HTERT RPE-1 (cell line): ENCODE measurements around the gene PIANP.
"Not testable (repeated sequence)": the region's sequence is repeated elsewhere in the genome, so short reads cannot be mapped to it uniquely, and the experiment has no call there.

Experiments used
- in situ Hi-C: fragments of 300-500 bp; cut with MboI; formaldehyde crosslinking; loops from 4 replicates; pipeline ENCODE4 v1.14.3; 2020; ENCODE audit warnings: low sequenced_read_pairs

The PIANP gene, protein sequence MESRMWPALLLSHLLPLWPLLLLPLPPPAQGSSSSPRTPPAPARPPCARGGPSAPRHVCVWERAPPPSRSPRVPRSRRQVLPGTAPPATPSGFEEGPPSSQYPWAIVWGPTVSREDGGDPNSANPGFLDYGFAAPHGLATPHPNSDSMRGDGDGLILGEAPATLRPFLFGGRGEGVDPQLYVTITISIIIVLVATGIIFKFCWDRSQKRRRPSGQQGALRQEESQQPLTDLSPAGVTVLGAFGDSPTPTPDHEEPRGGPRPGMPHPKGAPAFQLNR

DNA sequence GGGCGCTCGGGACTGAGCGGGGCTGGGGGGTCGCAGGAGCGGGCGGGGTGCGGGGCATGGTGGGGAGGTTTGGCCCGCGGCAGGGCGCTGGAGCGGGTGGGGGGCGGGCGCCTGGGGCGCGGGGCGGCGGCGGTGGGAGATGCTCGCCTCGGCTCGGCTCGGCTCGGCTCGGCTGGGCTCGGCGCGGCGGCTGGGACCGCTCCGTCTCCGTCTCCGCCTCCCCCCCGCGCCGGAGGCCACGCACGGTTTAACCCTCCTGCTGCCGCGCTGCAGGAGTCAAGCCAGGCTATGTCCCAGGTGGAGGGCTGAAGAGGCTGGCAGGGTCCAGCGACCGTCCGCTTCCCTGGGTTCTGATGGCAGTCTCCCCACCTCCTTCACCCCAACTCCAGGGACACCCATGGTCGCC, at the start of gene PIANP:
TSS of gene PIANP (minus strand) at position 170 of the 406 bp plus-strand sequence. CDS start 2,754 bp downstream, outside the sequence.
- in situ Hi-C loops: no loop called here

DNA sequence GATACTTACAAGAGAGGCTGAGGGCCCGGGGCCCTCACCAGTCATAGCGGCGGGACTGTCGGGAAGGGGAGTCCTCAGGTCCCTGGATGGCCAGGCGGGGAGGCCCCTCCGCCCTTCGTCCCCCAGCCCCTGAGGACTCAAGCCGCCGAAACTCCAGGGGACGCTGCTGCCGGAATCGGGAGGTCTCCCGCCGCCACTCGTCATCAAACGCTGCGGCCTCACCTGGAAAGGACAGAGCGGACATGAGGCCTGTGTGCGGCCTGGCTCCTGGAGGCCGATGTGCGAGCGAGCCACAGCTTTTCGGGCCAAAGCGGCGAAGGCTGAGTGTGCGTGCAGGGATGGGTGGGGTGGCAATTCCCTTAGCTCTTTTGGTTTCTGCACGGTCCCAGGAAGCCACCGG, 48.1 kb upstream of the PIANP start:
- in situ Hi-C loops: no loop called here

DNA sequence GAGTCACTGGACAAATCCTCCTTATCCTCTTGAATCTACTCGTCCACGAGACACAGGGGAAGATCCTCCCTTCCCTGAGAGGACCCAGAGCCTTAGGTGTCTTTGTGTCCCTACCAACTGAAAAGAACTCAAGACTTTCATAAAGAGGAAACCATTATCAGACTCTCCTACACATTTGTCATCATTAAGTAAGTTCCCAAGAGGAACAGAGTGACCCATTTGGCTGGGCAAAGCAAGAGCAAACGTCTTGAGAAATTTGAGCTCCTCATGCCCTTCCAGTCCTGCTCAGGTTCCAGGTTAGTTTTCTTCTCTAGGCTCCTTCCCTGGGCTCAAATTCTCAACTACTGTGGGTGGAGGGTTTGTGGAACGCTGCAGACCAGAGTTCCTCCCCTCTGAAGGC, 46.6 kb upstream of the PIANP start:
- in situ Hi-C loops: no loop called here

DNA sequence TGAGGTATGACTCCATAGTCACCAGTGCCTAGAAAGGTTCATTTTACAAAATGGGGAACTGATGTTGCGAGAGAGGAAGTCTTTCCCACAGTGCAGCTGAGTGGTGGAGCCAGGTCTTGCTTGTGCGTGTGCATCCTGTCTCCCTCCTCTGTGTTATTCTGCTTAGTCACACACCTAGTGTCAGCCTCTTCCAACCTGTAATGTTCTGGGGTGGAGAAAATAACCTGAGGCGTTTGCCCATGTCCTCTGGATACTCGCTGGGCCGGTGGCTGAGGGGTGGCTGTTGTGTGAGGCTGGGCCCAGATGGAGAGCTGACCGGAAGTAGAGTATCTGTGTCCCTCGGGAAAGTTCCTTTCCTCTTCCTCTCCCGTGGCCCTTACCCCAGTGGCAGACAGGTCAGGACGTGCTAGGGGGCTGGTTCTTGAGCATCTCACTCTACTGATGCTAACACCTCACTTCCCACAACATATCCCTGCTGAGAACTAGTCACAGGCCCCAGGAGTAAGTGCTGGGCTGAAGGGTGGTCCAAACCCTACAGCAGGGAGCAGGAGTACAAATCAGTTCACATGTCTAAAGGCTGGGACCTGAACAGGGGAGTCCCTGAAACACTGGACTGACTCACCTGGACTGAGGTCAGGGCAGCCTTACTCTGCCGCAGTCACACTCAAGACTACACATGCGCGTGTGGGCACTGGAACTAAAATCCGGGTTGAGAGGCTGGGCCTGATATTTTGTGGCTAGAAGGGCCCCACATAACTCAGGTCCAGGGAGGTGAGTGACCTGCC, 45.3 kb upstream of the PIANP start:
- in situ Hi-C loops: no loop called here

DNA sequence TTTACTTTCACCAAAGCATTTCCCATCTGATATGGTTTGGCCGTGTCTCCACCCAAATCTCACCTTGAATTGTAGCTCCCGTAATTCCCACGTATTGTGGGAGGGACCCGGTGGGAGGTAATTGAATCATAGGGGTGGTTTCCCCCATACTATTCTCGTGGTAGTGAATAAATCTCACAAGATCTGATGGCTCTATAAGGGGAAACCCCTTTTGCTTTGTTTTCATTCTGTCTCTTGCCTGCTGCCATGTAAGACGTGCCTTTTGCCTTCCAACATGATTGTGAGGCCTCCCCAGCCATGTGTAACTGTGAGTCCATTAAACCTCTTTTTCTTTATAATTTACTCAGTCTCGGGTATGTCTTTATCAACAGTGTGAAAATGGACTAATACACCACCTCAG, 42.7 kb upstream of the PIANP start:
- in situ Hi-C loops: not testable (repeated sequence)

DNA sequence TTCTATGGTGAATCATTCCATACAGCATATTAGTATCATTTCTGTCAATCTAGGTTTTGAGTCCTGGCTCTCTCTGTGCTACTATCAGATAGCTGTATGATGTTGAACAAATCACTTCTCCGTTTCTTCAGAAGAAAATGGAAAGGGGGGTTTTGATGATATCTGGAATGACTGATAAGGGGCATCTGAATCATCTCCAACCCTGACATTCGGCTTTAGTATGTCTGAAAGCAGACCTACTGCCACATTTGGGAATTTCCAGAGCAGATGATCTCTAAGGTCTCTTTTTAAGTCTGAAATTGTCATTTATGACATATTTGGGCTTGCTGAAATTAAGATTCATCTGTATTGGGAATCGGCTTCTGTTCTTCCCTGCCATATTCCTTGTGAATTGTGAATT, 42.2 kb upstream of the PIANP start:
- in situ Hi-C loops: no loop called here

DNA sequence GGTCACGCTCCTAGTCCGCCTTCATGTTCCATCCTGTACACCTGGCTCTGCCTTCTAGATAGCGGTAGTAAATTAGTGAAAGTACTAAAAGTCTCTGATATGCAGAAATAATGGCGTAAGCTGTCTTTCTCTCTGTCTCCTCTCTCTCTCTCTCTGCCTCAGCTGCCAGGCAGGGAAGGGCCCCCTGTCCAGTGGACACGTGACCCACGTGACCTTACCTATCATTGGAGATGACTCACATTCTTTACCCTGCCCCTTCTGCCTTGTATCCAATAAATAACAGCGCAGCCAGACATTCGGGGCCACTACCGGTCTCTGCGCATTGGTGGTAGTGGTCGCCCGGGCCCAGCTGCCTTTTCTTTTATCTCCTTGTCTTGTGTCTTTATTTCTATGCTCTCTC, 41.5 kb upstream of the PIANP start:
- in situ Hi-C loops: not testable (repeated sequence)

DNA sequence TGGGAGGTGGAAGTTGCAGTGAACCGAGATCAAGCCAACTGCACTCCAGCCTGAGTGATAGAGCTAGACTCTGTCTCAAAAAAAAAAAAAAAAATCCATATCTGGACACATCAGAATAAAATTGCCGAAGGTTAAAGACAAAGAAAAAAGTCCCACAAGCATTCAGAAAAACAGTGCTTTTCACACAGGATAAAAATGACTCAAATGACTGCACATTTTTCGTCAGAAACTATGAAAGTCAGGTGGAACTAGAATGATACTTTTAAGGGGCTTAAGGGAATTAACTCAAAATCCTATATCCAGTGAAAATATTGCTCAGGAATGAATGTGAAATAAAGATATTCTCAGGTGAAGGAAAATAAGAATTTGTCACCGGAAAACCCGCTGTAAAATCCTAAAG, 36.1 kb upstream of the PIANP start:
- in situ Hi-C loops: no loop called here

DNA sequence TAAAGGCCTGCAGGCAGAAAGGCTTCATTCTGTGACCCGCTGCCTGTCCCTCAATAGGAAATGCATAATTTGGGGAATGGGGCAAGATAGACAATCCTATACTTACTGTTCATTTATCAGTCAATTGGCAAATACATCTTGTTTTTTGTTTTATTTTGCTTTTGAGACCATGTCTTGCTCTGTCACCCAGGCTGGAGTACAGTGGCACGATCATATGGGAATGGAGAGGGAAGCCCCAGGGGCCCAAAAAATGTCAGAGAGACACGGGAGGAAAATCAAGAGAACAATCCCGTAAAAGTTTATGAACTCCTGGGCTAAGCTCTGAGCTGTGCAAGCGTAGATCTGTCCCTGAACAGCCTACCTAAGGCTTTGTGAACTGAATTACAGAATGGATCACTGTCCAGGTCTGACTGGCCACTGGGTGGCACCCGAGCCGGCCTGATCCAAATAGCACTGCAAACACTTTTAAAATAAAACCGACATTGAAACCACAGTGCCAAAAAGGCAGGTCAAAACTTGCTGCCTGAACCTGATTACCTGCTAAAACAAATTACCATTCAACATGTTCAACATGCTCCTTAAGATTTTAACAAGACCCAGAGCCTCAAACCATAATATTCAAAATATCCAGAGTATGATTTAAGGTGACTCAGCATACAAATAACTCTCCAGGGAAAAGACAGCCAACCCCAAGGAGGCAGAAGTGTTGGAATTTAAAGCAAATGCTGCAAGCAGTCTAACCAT, 35.0 kb upstream of the PIANP start:
- in situ Hi-C loops: no loop called here

DNA sequence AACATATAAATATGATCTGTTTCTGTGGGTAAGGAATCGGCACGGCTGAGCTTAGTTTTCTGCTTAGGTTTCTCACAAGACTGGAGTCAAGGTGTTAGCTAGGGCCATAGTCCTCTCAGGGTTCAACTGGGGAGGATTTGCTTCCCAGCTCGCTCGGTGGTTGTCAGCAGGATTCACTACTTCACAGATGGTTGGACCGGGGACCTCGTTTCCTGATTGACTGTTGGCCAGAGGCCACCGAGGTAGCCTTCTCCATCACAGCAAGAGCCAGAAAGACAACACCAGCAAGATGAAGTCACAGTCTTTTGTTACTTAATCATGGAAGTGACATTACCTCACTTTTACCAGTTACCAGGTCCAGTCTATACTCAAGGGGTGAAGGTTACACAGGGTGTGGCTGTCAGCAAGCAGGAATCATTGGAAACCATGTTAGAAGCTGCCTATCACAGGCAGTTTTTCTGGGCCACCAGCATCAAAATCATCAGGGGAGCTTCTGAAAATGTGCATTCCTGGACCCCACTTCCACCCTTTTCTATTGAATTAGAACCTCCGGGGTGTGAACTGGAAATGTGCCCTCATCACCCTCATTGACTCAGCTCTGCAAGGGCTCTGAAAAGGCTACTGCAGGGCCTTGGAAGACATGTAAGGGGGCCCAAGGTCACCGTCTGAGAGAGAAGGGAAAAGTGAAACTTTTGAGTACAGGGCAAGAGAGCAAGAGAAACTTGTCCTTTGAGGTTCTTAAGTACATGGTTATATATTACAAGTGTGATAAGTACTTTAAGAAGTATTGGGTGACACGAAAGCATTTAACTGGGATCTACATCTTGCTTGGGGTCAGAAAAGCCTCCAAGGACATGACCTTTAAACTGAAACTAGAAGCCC, 34.1 kb upstream of the PIANP start:
- in situ Hi-C loops: no loop called here

DNA sequence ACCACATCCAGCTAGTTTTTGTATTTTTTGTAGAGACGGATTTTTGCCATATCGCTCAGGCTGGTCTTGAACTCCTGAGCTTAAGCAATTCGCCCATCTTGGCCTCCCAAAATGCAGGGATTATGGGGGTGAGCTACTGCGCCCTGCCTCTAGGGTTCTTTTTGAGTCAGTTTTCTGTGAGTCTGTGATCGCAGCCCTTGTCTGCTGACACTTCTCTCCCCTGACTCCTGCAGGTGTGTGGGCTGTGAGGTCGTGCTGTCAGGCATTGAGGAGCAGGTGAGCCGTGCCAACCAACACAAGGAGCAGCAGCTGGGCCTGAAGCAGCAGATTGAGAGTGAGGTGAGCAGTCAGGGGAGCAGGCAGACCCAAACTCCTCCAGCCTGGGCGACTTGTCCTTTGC, 29.6 kb upstream of the PIANP start:
- in situ Hi-C loops: no loop called here

DNA sequence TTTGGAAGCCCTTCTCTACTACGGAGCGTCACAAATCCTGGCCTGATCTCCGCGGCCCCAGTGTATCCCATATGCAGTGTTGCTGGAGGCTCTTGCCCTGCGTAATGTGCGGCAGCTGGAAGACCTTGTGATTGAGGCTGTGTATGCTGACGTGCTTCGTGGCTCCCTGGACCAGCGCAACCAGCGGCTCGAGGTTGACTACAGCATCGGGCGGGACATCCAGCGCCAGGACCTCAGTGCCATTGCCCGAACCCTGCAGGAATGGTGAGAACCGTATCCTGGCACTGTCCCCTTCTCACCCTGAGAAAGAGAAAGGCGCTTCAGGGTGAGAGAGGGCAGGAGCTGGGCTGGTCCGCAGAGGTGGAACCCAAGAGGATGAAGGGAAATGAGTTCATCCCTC, 28.6 kb upstream of the PIANP start:
- in situ Hi-C loops: no loop called here

DNA sequence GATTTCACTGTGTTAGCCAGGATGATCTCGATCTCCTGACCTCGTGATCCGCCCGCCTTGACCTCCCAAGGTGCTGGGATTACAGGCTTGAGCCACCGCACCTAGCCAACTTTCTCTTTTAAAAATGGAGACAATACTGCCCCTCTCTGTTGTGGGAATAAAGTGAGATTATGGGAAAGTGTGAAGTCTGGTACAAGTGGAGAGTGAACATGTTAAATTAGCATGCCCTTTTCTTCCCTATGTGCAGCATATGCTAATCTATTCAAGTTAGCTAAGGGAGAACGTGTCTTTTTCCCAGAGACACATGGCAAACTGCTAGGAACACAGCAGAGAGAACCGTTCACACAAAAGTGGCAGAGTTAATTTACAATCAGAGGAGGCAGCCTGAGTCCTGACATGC, 24.7 kb upstream of the PIANP start:
- in situ Hi-C loops: no loop called here

DNA sequence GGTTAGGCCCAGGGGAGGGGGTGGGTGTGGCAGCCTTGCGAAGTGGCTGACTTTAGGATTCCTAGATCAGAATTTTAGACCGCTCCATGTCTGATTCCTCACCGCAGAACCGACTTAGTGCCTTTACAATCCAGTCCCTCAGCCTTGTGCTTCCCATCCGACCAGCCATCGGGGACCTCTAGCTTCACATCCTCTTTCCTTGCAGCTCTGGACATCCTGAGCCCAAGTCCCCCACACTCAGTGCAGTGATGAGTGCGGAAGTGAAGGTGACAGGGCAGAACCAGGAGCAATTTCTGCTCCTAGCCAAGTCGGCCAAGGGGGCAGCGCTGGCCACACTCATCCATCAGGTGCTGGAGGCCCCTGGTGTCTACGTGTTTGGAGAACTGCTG, 23.8 kb upstream of the PIANP start:
- in situ Hi-C loops: no loop called here

DNA sequence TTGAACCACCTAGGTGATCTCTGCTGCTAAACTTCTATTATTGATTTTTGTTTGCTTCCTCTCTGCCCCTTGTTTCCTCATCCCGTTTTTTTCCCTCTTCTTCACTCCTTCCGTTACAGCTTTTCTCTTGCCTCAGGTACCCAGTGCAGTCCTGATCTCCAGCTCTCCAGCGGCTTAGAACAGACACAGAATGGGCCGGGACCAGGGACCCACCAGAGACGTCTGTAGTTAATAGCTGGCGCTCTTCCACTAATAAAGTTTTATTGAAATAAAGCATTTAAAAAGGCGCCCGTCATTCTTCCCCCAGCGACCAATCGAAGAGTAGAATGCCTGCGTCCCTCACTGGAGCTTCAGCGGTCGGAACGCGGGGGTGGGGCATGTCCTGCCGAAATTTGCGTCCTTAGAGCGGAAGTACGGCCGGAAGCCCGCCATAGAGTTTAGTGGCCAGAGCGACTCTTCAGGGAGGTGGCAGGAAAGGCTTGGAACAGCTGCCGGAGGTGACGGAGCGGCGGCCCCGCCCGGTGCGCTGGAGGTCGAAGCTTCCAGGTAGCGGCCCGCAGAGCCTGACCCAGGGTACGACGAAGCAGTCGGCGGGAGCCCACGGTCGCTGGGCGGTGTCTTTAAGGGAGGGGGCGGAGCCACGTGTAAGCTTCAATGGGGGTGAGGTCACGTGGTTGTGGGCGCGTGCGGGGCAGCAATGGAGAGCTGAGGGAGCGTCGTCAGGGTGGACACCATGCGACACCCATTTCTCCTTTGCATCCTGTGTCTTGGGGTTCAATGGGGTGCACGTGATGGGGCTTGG, 23.2 kb upstream of the PIANP start, which contains the start of gene COPS7A:
TSS of gene COPS7A (plus strand) at position 440 of the 802 bp plus-strand sequence. CDS start 611 bp downstream, outside the sequence.
- in situ Hi-C loops: no loop called here

DNA sequence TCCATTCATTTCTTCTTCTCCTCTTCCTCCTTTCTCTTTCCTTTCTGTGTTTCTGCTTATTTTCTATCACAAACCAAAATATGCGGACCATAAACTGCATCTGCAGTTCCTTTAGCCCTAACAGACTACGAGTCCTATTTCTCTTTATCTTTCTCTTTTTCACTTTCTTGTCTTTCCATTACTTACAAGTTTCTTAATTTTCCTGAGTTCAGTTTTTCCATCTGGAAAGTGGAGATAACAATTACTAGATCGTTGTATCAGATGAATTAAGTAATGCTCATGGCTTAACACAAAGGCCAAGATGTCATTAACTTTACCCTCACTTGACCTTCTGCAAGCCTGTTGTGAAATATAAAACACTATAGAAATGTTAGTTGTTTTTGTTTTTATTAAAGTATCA, 22.2 kb upstream of the PIANP start:
- in situ Hi-C loops: no loop called here

DNA sequence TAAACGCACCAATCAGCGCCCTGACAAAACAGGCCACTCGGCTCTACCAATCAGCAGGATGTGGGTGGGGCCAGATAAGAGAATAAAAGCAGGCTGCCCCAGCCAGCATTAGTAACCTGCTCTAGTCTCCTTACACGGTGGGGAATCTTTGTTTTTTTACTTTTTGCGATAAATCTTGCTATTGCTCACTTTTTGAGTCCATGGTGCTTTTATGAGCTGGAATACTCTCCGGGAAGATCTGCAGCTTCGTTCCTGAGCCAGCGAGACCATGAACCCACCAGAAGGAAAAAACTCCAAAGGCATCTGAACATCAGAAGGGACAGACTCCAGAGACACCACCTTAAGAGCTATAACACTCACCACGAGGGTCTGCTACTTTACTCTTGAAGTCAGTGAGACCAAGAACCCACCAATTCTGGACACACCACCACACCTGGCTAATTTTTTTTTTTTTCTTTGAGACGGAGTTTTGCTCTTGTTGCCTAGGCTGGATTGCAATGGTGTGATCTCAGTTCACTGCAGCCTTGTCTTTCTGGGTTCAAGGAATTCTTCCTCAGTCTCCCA, 16.3 kb upstream of the PIANP start:
- in situ Hi-C loops: no loop called here

DNA sequence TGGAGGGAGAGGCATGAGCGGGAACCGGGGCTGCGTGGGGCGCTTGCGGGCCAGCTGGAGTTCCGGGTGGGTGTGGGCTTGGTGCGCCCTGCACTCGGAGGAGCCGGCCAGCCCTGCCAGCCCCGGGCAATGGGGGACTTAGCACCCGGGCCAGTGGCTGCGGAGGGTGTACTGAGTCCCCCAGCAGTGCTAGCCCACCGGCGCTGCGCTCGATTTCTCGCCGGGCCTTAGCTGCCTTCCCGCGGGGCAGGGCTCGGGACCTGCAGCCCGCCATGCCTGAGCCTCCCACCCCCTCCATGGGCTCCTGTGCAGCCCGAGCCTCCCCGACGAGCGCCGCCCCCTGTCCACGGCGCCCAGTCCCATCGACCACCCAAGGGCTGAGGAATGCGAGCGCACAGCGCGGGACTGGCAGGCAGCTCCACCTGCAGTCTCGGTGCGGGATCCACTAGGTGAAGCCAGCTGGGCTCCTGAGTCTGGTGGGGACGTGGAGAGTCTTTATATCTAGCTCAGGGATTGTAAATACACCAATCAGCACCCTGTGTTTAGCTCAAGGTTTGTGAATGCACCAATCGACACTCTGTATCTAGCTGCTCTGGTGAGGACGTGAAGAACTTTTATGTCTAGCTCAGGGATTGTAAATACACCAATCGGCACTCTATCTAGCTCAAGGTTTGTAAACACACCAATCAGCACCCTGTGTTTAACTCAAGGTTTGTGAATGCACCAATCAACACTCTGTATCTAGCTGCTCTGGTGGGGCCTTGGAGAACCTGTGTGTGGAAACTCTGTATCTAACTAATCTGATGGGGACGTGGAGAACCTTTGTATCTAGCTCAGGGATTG, 15.6 kb upstream of the PIANP start:
- in situ Hi-C loops: not testable (repeated sequence)

DNA sequence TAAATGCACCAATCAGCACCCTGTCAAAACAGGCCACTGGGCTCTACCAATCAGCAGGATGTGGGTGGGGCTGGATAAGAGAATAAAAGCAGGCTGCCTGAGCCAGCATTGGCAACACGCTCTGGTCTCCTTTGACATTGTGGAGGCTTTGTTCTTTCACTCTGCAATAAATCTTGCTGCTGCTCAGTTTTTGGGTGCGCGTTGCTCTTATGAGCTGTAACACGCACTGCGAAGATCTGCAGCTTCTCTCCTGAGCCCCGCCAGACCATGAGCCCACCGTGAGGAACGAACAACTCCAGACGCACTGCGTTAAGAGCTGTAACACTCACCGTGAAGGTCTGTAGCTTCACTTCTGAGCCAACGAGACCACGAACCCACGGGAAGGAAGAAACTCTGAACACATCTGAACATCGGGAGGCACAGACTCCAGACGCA, 8.4 kb upstream of the PIANP start:
- in situ Hi-C loops: no loop called here
